ENCODE results near the gene NFX1. TPM values are rescaled to one million over a fixed set of nuclear protein-coding genes. Genes with fewer than 3 reads are reported as not detected.
"Not testable (repeated sequence)": the region's sequence is repeated elsewhere in the genome, so short reads cannot be mapped to it uniquely, and the experiment has no call there.

NFX1 gene
- total RNA-seq, 1 experiment from 2014 or later = 40.0 TPM

DNA sequence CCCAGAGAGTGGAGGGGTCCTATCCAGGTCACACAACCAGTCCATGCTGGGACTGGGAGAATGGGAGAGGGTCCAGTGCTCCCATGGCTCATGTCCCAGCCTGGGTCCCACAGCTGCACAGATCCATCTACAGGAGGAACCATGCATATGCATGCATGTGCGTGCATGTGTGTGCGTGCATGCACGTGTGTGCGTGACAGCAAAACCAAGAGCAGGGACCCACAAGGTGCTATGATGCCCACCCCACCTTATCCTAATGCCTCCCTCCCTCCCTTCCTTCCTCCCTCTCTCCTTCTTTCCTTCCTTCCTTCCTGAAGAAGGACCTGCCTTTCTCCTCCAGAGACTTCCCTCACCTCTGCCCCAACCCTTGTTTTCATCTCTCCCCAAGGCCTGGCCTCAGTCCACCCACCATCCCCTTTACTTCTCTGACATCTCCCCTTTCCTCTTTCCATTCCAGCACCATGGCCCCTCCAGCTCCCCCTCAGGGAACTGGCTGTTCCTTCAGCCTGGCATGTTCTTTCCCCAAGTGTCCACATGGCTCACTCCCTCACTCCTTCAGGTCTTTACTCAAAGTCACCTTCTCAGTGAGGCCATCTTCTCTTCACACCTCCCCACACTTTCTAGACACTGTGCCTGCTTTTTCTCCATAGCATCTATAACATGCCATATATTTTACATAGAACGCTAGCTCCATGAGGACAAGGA is 90.2 kb downstream of the NFX1 start:
- H3K4me3 ChIP-seq (ENCODE audit: low read depth, low read length, poor library complexity, severe bottlenecking) = no peak overlapping the region
- CTCF ChIA-PET = interaction anchor here (1.9 kb wide), 1 partner anchor 72 kb away, joined by 5 read pairs; no protein-coding TSS in a partner anchor
- TF ChIP-seq EZH2 (IDR thresholded peaks at IDR 0.05; ENCODE audit: borderline replicate concordance, low read depth, low read length, poor library complexity, severe bottlenecking) = no peak
- TF ChIP-seq, protein P1, sequence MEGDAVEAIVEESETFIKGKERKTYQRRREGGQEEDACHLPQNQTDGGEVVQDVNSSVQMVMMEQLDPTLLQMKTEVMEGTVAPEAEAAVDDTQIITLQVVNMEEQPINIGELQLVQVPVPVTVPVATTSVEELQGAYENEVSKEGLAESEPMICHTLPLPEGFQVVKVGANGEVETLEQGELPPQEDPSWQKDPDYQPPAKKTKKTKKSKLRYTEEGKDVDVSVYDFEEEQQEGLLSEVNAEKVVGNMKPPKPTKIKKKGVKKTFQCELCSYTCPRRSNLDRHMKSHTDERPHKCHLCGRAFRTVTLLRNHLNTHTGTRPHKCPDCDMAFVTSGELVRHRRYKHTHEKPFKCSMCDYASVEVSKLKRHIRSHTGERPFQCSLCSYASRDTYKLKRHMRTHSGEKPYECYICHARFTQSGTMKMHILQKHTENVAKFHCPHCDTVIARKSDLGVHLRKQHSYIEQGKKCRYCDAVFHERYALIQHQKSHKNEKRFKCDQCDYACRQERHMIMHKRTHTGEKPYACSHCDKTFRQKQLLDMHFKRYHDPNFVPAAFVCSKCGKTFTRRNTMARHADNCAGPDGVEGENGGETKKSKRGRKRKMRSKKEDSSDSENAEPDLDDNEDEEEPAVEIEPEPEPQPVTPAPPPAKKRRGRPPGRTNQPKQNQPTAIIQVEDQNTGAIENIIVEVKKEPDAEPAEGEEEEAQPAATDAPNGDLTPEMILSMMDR (conservative IDR thresholded peaks at IDR 0.05; ENCODE audit: low read depth, low read length) = no peak
- intact Hi-C loops (cut with micrococcal nuclease; ENCODE audit: unreplicated experiment) = no loop called here
- no peaks in the 10 kb centered on the region for H3K27me3 ChIP-seq (replicated peaks; ENCODE audit: insufficient read depth, low read depth, low read length, poor library complexity)
- no peaks in the 10 kb centered on the region for H3K36me3 ChIP-seq (ENCODE audit: insufficient read depth, low read length, poor library complexity, severe bottlenecking)
- H3K27ac ChIP-seq (ENCODE audit: low read depth, low read length, poor library complexity, severe bottlenecking) = no peak overlapping the region
- BruUV-seq (replicated peaks) = no TSS peak
- no peaks in the 10 kb centered on the region for H3K4me1 ChIP-seq (ENCODE audit: insufficient read depth, low read length, poor library complexity, severe bottlenecking)
- no peaks in the 10 kb centered on the region for H3K9me3 ChIP-seq (ENCODE audit: low read depth, low read length, poor library complexity, severe bottlenecking)
- DNase-seq (ENCODE audit: low spot score) = no peak
- POLR2A ChIA-PET (ENCODE audit: low non-redundant PET) = no interaction called here

DNA sequence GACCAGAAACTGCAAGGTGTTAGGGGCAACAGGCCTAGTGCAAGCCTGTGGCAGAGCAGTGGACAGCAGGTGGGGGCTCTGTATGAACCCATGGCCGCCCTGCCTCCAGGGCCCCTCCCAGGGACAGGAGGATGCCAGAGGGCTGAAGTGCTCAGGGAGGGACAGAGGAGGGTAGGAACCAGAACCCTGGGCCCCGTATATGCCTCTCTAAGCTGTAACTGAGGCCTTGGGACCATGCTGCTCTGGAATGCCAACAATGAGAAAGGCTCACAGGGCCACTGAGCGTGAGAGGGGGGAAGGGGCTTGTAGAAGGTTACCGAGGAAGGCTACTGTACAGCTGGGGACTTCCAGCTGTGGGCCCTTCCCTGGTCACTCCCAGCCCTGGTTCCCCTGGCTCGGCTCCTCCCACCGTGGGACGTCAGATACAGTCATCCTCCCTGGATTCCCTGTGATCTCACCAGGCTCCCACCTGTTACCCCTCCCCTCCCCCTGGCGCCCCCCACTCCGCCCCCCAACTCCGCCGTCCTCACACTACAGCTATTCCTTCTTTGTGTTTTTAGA is 91.0 kb downstream of the NFX1 start:
- H3K4me1 ChIP-seq (ENCODE audit: insufficient read depth, low read length, poor library complexity, severe bottlenecking) = no peaks in the 10 kb centered on the region
- POLR2A ChIA-PET (ENCODE audit: low non-redundant PET) = no interaction called here
- H3K36me3 ChIP-seq (ENCODE audit: insufficient read depth, low read length, poor library complexity, severe bottlenecking) = no peaks in the 10 kb centered on the region
- CTCF ChIA-PET = no interaction called here
- no peak overlapping the region for H3K27ac ChIP-seq (ENCODE audit: low read depth, low read length, poor library complexity, severe bottlenecking)
- BruUV-seq (replicated peaks) = no TSS peak
- no peak overlapping the region for H3K4me3 ChIP-seq (ENCODE audit: low read depth, low read length, poor library complexity, severe bottlenecking)
- intact Hi-C loops (cut with micrococcal nuclease; ENCODE audit: unreplicated experiment) = no loop called here
- H3K27me3 ChIP-seq (replicated peaks; ENCODE audit: insufficient read depth, low read depth, low read length, poor library complexity) = no peaks in the 10 kb centered on the region
- no peaks in the 10 kb centered on the region for H3K9me3 ChIP-seq (ENCODE audit: low read depth, low read length, poor library complexity, severe bottlenecking)
- no peak for DNase-seq (ENCODE audit: low spot score)
- TF ChIP-seq, protein P1 (conservative IDR thresholded peaks at IDR 0.05; ENCODE audit: low read depth, low read length) = no peak
- TF ChIP-seq EZH2 (IDR thresholded peaks at IDR 0.05; ENCODE audit: borderline replicate concordance, low read depth, low read length, poor library complexity, severe bottlenecking) = no peak

DNA sequence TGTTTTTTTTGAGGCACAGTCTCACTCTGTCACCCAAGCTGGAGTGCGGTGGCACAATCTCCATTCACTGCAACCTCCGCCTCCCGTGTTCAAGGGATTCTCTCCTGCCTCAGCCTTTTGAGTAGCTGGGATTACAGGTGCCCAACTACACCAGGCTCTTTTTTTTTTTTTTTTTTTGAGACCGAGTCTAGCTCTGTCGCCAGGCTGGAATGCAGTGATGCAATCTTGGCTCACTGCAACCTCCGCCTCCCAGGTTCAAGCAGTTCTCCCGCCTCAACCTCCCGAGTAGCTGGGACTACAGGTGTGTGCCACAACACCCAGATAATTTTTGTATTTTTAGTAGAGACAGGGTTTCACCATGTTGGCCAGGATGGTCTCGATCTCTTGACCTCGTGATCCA is 92.1 kb downstream of the NFX1 start:
- H3K4me3 ChIP-seq (ENCODE audit: low read depth, low read length, poor library complexity, severe bottlenecking); intact Hi-C loops (cut with micrococcal nuclease; ENCODE audit: unreplicated experiment); BruUV-seq (replicated peaks); H3K36me3 ChIP-seq (ENCODE audit: insufficient read depth, low read length, poor library complexity, severe bottlenecking); H3K27ac ChIP-seq (ENCODE audit: low read depth, low read length, poor library complexity, severe bottlenecking); POLR2A ChIA-PET (ENCODE audit: low non-redundant PET); H3K9me3 ChIP-seq (ENCODE audit: low read depth, low read length, poor library complexity, severe bottlenecking); DNase-seq (ENCODE audit: low spot score); H3K27me3 ChIP-seq (replicated peaks; ENCODE audit: insufficient read depth, low read depth, low read length, poor library complexity); H3K4me1 ChIP-seq (ENCODE audit: insufficient read depth, low read length, poor library complexity, severe bottlenecking): not testable (repeated sequence)
- CTCF ChIA-PET = interaction anchor here (0.6 kb wide), 1 partner anchor 21 kb away, joined by 3 read pairs; no protein-coding TSS in a partner anchor

DNA sequence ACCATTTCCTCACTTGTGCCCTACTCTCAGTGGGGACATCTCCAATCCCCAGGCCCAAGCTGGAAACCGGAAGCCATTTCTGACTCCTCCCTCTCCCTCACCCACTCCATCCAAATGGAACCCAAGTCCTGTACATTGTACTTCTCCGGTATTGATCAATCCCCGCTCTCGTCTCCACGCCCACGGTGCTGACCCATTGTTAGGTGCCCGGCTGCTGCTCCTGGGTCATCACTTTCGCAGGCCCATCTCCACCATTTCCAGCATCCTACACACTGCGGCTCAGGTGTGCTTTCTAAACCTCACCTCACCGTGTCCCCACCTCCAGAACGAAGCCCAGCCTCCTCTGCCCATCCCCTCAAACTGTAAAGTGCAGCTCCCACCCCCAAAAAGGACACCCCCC is 93.1 kb downstream of the NFX1 start:
- H3K27me3 ChIP-seq (replicated peaks; ENCODE audit: insufficient read depth, low read depth, low read length, poor library complexity); BruUV-seq (replicated peaks); intact Hi-C loops (cut with micrococcal nuclease; ENCODE audit: unreplicated experiment); H3K4me3 ChIP-seq (ENCODE audit: low read depth, low read length, poor library complexity, severe bottlenecking); POLR2A ChIA-PET (ENCODE audit: low non-redundant PET); H3K4me1 ChIP-seq (ENCODE audit: insufficient read depth, low read length, poor library complexity, severe bottlenecking); H3K36me3 ChIP-seq (ENCODE audit: insufficient read depth, low read length, poor library complexity, severe bottlenecking); H3K9me3 ChIP-seq (ENCODE audit: low read depth, low read length, poor library complexity, severe bottlenecking); DNase-seq (ENCODE audit: low spot score); CTCF ChIA-PET; H3K27ac ChIP-seq (ENCODE audit: low read depth, low read length, poor library complexity, severe bottlenecking): not testable (repeated sequence)

DNA sequence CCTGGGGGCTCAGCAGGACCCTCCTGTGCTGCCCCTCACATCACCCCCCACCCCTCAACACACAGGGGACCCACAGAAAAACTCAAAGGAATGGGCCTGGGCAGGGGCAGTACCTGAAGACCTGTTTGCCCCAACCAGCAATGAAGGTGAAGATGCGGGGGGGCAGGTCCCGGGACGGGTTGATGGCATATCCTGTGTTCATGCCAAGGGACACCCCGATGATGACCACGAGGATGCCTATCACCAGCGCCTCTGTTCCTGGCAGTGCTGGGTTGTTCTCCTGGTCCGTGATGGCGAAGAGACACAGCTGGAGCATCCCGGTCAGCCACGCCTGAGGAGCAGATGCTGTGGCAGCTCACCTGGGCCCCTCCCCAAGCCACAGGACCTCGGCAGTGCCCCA is 95.2 kb downstream of the NFX1 start:
- BruUV-seq (replicated peaks); CTCF ChIA-PET; POLR2A ChIA-PET (ENCODE audit: low non-redundant PET); H3K27me3 ChIP-seq (replicated peaks; ENCODE audit: insufficient read depth, low read depth, low read length, poor library complexity); H3K36me3 ChIP-seq (ENCODE audit: insufficient read depth, low read length, poor library complexity, severe bottlenecking); H3K27ac ChIP-seq (ENCODE audit: low read depth, low read length, poor library complexity, severe bottlenecking); intact Hi-C loops (cut with micrococcal nuclease; ENCODE audit: unreplicated experiment); H3K4me3 ChIP-seq (ENCODE audit: low read depth, low read length, poor library complexity, severe bottlenecking); H3K4me1 ChIP-seq (ENCODE audit: insufficient read depth, low read length, poor library complexity, severe bottlenecking); H3K9me3 ChIP-seq (ENCODE audit: low read depth, low read length, poor library complexity, severe bottlenecking); DNase-seq (ENCODE audit: low spot score): not testable (repeated sequence)

DNA sequence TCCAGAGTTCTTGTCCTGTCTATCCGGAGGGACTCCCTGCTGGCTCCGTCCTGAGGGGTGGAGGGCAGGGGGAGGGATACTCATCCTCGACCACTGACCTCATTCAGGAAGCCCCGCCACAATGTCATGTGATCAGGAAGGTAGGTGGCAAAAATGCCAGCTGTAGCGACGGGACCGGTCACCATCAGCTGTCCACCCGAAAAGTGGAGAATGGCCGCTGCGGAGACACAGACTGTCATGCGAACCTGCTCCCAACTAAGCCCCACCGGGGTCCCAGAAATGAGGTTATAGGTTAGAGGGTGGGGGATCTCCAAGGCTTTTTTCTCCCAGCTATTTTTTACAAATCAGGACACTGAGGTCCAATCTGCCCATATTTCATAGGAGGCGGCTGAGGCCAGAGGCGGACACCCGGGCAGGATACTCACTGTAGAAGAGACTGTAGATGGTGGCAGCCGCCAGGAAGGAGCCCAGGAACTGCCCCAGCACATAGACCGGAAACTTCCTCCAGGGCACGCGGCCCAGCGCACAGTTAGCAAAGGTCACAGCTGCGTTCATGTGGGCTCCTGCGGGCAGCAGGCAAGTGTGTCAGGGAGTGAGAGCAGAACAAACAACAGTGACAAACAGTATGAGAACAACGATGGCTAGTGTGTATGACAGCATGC is 95.8 kb downstream of the NFX1 start:
- H3K27me3 ChIP-seq (replicated peaks; ENCODE audit: insufficient read depth, low read depth, low read length, poor library complexity); H3K27ac ChIP-seq (ENCODE audit: low read depth, low read length, poor library complexity, severe bottlenecking); intact Hi-C loops (cut with micrococcal nuclease; ENCODE audit: unreplicated experiment); POLR2A ChIA-PET (ENCODE audit: low non-redundant PET); BruUV-seq (replicated peaks); DNase-seq (ENCODE audit: low spot score); H3K4me3 ChIP-seq (ENCODE audit: low read depth, low read length, poor library complexity, severe bottlenecking); H3K36me3 ChIP-seq (ENCODE audit: insufficient read depth, low read length, poor library complexity, severe bottlenecking); CTCF ChIA-PET; H3K4me1 ChIP-seq (ENCODE audit: insufficient read depth, low read length, poor library complexity, severe bottlenecking); H3K9me3 ChIP-seq (ENCODE audit: low read depth, low read length, poor library complexity, severe bottlenecking): not testable (repeated sequence)
